Stimulated activated CD4-positive, alpha-beta T cell treated with anti-CD3 and anti-CD28 coated beads, Interleukin-4, amount 100 ng/mL, for 4 hours (primary cell): ENCODE results near the gene DDB1.
A peak's percentile ranks its signal among the peaks of the same experiment; 100 is the strongest.
"Not testable (repeated sequence)": the region's sequence is repeated elsewhere in the genome, so short reads cannot be mapped to it uniquely, and the experiment has no call there.

Source experiments
- DNase-seq, 2 experiments: peaks; one replicate each; pipeline ENCODE4 v3.0.0-alpha.2; 2020

The DDB1 gene

GRCh38 chr11:61264795-61265194 is 68.1 kb downstream of the DDB1 start:
- DNase-seq, result no peak

GRCh38 chr11:61264371-61264770 is 68.5 kb downstream of the DDB1 start:
- DNase-seq, result no peak

GRCh38 chr11:61259363-61259762 is 73.5 kb downstream of the DDB1 start:
- DNase-seq, result no peak

DNA sequence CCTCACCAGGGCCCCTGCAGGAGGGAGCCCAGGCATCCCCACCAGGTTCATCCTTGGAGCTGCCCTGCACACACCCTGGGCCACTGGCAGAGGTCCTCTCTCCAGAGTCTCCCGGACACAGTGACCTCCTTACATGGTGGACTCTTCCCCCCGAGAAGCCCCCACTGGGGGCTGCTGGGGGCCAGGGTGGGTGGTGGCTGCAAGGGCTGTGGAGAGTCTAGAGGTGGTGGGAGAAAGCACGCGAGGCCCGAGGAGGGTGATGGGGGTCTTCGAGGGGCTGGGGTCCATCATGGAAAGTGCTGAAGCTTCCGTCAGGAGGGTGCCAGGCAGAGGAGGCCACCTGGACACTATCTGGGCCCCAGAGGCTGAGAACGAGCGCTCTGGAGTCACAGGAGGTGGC is 74.4 kb downstream of the DDB1 start:
- no peak for DNase-seq

DNA sequence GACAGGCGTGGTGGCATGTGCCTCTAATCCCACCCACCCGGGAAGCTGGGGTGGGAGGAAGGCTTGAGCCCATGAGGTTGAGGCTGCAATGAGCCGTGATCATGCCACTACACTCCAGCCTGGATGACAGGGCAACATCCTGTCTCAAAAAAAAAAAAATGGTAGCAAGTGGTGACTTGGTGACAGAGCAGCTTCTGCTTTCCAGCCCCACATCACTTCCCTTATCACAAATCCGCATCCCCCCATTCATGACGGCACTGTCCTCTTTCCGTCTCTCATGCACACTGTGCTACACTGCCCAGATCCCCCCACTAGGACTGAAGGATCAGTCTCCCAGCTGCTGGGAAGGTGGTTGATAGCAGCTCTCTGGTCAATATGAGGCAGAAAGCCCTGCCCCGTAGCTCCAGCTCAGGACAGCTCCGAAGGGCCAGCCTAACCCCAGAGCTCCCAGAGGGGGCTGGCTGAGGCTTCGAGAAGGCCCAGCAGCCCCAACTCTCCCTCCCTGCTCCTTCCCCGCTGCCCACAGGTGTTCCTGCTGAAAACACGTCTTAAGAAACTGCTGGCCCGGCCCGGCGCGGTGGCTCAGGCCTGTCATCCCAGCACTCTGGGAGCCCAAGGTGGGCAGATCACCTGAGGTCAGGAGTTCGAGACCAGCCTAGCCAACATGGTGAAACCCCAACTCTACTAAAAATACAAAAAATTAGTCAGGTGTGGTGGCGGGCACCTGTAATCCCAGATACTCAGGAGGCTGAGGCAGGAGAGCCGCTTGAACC is 76.0 kb downstream of the DDB1 start:
- DNase-seq, result no peak

GRCh38 chr11:61254403-61255025 is 78.4 kb downstream of the DDB1 start:
- DNase-seq, result peak; percentile 42 to 59

DNA sequence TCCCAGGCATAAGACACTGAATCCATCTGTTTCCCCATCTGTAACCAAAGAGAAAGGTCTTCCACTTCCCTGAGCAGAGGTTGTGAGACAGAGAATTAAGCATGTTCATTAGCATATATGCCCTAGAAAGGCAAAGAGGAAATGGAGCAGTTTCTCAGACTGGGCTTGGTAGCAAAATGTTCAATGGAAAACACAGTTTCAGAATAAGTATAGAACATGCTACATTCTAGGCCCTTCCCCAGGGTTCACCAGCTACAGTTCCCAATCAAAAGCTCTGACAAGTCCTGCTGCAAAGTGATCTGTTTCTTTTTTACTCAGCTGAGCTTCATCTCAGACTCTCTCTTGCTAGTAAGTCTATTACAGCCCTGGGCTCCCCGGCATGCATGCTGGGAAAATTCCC is 80.6 kb downstream of the DDB1 start:
- DNase-seq, result not testable (repeated sequence)

DNA sequence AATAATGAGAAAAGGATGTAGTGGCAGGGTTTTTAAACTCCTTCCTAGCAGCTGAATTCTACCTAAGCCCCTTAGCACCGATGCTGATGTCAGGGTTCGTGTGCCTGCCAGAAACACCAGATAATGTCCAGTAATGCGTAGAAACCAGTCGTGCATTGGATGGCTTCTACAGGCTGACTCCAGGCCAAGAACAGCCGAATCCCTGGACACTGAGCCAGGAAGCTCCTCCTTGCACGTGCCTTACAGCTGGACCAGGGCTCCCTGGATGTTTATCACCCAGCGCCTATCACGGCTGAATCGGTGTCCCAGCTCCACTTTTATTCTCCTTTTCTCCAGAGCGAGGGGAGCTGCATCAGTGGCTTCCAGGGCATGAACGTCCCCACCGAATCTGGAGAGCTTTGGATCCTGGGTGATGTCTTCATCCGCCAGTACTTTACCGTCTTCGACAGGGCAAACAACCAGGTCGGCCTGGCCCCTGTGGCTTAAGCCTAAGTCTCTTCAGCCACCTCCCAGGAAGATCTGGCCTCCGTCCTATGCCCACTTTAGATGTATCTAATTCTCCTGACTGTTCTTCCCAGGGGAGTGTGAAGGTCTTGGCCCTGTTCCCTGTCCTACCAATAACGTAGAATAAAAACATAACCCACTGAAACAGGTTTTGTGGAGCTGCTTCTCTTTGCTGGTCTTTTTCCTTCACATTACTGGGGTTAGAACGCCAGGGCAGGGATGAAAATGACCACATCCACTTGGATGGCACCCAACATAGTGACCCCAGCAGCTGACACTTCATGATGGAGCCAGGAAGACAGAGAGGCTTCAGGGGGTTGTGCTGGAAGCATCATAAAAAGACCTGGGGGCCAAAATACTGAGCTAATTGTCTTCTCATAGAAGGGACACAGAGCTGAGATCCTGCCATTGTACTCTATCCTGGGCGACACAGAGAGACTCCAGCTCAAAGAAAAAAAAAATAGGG is 81.8 kb downstream of the DDB1 start:
- not testable (repeated sequence) for DNase-seq
